HG02610 (cell line): ENCODE measurements around the gene DISP3.
"Not testable (repeated sequence)": the region's sequence is repeated elsewhere in the genome, so short reads cannot be mapped to it uniquely, and the experiment has no call there.

Experiments used
- ATAC-seq: cut with Tn5 transposase; IDR thresholded peaks from one replicate; pipeline ENCODE4 v1.9.1; 2021; ENCODE audit warnings: mild to moderate bottlenecking, moderate library complexity; ENCODE audit not compliant: unreplicated experiment

Gene DISP3

DNA sequence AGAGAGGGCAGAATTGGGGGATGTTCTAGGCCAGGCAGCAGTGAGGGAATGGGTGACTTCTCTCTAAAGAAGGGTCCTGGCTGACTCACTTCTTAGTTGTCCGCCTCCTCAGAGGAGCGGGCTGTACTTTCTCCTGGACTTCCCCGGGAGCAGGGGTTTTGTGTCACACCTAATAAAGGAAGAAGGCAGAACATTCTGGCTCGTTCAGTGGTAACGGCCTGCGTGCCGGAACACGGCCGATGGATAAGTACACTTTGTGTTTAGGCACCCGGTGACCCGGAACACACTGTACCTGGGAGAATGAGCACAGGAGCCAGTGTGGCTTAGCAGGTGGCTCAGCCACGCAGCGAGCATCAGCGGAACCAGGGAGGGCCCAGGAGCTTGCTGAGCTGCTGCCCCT is 90.6 kb downstream of the DISP3 start:
- no peak for ATAC-seq

DNA sequence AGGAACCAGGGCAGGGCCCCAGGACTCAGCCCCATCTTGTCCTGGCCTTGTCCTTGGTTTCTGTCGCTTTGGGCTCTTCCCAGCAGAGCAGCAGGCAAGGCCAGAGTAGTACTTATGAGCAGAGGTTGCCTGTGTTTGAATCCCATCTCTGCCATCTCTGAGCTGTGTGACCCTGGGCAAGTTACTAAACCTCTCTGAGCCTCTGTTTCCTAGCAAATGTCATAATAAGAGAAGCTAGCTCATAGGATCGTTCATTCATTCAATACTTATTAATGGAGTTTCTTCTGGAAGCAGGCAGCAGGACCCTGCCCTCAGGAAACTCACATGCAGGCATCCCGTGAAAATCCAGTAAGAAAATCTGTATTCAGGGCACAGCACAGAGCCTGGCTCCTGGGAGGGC is 91.0 kb downstream of the DISP3 start:
- ATAC-seq, result no peak

DNA sequence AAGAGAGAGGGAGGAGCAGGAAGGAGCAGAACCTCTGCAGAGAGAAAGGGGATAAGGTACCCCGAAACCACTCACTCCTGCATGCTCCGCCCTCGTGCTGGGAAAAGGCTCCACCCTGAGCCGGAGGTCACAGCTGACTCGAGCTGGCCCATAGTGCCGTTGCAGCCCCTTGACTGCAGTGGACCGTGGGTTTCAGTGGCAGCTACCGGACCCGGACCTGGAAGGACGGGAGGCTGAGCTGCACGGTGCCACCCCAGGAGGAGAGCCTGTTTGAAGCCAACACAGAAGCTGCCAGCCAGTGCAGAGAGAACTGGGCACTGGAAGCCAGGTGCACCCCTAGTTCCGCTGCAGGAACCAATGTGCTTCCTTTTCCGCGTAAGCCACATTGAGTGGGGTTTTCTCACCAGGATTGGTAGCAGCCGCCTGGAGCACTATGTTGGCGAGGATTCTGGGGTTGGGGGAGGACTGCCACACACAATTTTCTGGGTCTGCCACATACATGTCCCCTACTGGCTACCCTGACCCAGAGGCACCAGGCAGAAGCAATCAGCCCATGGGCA is 91.9 kb downstream of the DISP3 start:
- no peak for ATAC-seq

DNA sequence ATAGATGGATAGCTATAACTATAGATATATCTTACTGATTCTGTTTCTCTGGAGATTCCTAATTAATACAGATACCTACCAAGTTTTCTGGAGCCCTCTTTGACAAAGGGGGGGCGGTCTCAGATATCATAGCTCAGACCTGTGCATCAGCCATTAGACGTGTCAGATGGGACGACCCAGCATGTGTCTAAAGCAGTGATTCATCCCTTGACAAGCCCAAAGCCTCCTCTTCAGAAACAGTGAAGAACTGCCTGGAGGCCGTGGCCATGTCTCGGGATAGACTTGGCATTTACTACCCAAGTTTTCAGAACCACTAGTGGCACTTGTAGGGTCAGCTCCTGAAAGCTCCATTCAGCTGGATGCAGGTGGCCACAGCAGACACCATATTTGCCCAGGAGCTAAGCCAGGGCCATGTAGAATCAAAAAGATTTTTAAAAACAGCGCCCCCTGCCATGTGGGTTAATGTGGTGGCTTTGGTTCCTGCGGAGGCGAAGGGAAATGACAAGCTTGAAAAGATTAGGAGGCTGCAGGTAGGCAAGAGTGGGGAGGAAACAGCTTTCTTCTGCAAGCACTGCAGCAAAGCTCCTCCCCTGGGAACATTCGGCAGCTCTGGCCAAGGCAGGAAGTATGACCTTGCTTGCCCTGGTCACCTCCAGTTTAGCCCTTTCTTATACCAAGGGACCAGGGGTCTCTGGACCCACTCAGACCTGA is 93.1 kb downstream of the DISP3 start:
- no peak for ATAC-seq

GRCh38 chr1:11573116-11573692 is 94.2 kb downstream of the DISP3 start:
- no peak for ATAC-seq

GRCh38 chr1:11575553-11575952 is 96.6 kb downstream of the DISP3 start:
- ATAC-seq, result no peak

DNA sequence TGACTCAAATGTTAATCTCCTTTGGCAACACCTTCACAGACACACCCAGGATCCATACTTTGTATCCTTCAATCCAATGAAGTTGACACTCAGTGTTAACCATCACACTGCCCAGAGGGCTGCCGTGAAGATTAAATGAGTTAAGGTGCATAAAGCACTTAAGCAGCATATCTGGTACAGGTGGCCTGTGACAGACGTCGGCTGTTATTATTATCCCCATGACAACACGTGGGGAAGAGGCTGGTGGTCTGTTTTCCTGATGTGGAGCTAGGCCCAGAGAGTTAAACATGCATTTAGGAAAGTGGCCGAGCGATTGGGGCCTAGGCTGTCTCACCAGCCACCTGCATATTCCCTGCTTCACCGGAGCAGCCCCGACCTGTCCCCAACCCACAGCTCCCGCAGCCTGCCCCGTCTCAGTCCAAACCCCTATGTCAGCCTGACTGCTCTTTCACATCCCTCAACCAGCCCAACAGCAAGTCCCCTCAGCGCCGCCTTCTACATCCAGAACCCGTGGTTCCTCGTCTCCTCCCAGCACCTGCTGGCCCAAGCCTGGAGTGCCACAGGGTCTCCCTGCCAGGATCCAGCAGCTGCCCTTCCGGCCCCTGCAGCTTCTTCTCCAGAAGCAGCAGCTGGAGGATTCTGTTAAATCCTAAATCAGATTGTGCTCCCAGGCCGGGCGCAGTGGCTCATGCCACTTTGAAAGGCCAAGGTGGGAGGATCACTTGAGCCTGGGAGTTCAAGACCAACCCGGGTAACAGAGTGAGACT is 97.3 kb downstream of the DISP3 start:
- ATAC-seq, result no peak

DNA sequence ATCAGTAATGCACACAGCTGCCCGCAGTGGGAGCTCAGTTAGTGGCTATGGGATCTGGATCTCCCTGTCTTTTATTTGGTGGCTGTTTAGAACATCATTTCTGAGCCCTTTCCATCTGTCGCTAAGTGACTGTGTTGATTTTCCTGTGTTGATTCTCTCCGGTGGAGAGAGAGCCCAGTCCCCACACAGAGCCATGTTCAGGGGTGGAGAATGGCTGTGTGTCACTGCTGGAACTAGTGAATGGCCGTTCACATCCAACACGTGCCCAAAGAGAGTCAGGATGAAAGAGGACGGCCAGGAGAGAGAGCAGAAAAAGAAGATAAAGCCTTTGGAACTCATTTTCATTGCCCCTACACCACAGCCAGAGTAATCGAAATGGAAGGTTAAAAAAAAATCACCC is 99.0 kb downstream of the DISP3 start:
- ATAC-seq, result no peak

DNA sequence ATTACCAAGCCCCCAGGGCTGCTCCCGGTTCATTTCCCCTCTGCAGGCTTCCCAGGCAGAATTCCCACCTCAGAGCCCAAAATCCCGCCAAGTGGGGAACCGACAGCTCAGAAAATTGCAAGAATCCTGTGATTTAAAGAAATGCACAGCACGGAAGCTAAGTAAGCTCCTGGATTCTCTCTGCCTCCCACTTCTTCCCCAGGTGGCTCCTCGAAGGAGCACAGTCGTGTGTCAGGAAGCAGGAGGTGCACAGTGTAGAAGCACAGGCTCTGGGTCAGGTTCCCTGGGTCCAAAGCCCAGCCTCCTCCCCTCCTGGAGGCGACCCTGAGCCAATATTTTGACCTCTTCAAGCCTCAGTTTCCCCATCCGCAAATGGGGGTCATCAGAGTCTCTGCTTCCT is 100.6 kb downstream of the DISP3 start:
- ATAC-seq, result no peak

GRCh38 chr1:11580049-11580448 is 101.1 kb downstream of the DISP3 start:
- not testable (repeated sequence) for ATAC-seq

GRCh38 chr1:11581445-11581991 is 102.6 kb downstream of the DISP3 start:
- no peak for ATAC-seq

DNA sequence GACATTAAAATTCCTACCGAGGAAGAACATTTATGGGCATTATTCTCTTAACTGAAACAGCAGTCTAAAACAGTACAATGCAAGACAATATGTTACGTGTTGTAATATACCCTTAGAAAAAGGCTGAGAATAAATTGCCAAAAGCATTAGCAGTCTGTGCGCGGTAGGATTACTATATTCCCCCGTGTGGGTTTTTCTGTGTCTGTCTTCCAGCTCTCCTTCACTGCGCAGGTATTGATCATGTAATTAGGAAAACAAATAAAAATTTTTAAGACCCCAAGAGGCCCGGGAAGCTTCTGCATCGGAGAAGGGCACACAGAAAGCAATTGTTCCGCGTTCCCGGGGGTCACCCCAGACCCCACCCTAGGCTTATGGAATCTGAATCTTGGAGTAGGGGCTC is 106.4 kb downstream of the DISP3 start:
- no peak for ATAC-seq
